NCI-H524 (cell line): ENCODE measurements around the gene SLMAP.
"Not testable (repeated sequence)": the region's sequence is repeated elsewhere in the genome, so short reads cannot be mapped to it uniquely, and the experiment has no call there.

Experiments used
- DNase-seq, 2 experiments: peaks; one replicate each; lab custom pipeline; 2025; lab: John Stamatoyannopoulos, UW

The SLMAP gene

DNA sequence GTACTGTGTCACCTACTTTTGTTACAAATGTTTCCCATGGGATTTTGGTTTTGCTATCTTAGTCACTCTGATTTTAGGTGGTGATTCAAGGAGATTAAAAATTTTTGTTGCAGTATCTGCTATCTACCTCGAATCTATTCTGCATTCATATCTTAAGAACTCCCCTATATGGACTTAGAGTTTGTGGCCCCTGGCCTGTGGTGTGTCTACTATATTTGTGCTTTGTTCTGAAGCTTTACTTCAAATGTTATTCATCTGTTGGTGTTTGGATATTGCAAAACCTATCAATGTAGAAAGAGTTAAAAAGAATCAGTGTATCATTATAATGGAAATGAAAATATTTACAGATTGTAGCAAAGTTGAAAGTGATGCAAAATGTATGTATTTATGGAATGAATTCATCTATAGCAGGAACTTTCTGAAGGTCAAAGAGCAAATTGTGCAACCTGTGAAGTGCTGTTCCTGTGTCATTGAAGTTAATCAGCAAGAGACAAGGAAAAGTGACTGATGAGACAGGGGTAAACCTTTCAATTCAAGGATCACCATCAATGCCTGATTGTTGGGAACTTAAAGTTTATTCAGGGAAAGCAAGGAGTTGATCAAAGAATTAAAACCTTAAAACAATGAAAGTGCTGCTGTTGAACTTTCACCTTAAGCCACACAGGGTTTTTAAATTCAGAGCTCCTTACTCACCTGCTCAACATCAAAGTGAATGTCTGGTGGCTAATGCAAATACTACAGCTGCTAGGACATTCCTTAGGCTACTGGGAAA, 71.0 kb downstream of the SLMAP start:
- no peak for DNase-seq

DNA sequence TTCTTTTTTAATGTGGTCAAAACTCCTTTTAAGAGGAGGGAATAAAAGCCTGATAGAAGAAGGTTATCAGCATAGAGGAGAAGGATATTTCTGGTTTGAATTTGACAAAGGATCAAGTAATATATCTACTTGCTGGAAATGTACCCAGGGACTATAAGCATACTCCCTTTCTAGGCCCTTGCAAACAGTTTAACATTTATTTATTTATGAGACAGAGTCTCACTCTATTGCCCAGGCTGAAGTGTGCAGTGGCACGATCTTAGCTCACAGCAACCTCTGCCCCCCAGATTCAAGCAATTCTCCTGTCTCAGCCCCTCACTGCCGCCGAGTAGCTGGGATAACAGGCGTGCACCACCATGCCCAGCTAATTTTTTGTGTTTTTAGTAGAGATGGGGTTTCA, 71.6 kb downstream of the SLMAP start:
- DNase-seq = no peak

DNA sequence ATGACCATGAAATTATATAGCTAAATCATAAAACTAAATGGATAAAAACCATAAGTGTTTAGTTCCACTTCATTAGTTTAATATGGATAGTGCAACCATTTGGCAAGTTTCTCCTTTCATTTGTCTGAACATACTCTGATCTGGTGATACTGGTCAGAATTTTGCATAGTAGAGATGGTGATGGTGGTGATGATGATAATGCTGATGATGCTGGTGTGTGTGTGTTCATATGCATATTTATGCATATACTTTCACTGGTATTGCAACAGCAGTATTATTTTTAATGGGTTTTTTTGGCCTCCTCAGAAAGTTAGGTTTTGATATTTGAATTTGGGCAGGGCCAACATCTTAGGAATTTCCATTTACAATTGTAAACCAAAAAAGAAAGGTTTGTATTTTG, 76.4 kb downstream of the SLMAP start:
- DNase-seq = no peak

DNA sequence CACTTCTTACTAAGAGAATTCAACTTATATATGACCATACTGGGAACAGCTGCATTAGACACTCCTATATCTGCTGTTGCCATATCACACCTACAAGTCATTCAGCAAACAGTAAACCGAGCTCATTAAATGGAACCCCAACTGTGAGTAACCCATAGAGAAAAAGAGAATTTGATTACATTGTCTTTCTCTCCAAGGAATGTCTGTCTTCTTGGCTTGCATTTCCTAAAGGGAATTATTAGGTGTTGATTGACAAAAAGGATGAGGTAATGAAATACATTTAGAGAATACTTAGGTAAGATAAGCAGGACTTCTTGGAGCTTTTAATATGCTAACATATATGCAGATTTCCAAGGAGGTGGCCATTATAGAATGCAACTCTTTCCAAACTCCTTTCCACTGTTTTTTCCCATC, 76.8 kb downstream of the SLMAP start:
- no peak for DNase-seq

DNA sequence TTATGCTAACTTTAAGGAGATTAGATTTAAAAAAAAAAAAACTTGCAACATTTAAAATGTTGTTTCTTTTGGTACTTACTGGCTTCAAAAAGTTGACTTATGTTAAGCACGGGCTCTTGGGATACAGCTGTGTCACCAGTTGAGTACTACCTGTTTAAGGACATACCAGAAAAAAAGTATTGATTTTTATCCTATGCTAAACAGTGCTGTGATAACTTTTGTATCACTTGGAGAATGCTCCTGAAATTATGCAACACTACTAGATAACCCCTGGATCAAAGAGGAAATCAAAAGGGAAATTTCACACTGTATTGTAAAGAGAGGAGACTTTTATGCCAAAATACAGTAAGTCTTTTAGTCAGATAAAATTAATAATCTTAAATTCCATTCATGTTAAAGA, 77.7 kb downstream of the SLMAP start:
- DNase-seq = no peak

DNA sequence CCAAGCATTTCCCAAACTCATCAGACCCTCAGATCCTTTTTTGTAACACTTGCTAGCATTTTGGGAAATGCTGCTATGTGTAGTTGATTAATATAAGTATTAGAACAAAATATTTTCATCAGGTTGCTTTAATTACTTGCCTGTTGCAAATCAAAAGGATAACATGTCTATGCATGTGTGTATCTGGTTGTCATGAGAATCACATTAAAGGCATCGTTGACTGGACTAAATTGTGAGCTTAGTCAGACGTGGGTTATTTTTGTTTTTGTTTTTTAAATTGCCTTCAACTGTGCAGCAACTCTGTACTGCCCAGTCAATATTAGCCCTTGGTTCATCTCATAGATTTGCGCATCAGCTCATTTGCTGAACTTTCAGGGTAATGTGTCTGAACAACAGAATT, 81.6 kb downstream of the SLMAP start:
- DNase-seq = no peak

DNA sequence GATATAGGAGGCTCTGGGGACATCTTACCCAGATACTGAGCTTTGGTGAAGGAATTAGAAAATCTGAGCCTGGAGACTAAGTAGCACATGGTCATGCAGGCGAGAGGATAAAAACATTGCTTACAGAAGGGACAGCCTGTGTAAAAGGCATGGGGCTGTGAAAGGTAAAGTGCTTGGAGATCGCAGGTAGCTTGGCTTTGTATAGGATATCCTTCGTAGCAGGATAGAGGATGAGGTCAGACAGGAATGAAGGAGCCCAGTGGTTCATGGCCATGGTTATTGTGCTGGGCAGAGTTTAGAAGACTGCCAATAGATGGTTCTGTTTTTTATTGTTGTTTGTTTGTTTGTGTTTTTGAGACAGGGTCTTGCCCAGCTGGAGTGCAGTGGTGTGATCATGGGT, 82.5 kb downstream of the SLMAP start:
- DNase-seq = no peak

DNA sequence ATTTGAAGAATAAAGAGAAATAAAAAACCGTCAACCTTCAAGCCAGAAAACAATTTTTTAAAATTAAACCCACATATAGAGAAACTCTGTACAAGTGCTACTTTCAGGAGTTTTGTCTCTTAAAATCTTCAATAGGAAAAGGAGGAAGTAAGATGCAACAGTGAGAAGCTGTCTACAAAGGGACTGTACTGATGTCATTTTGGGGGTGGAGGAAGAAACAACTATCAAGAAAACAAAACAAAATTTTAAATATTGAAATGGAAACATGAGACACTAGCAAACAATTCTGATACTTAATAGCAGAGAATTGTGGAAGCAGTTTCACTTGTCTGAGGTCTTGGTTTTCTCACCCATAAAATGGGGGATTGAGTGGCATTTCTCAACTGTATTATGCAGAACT, 84.4 kb downstream of the SLMAP start:
- DNase-seq = no peak

DNA sequence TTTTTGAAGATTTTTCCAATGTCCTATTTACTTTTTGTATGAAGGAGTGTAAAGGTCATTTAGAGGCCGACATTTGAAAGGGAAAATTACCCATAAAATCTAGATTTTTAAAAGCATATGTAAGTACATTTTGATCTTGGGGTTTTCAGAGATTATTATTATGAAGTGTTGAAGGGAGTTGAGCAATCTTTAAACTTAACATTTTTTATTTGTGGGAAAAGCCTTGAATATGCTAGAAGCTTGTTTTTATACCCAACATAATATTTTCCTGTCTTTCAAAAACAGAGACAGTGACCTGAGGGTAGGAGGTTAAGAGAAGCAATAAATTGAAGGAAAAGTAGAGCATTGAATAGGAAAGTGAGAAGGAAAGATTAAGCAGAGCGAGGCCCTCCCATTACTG, 85.7 kb downstream of the SLMAP start:
- no peak for DNase-seq

DNA sequence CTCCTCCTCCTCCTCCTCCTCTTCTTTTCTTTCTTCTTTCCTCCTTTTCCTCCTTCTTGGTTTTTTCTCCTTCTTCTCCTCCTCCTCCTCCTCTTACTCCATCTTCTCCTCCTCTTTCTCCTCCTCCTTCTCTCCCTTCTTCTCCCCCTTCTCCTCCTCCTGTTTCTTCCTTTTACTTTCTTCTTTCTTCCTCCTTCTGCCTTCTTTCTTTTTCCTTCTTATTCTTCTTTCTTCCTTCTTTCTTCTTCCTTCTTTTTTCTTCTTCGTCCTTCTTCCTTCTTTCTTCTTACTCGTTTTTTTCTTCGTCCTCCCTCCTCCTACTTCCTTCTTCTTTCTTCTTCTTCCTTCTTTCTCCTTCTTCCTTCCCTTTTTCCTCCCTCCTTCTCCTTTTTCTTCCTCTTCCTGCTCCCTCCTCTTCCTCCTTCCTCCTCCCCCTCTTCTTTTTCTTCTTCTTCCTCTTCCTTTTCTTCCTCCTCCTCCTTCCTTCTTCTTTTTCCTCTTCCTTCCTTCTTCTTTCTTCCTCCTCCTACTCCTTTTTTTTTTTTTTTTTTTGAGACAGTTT, 92.1 kb downstream of the SLMAP start:
- DNase-seq = no peak

DNA sequence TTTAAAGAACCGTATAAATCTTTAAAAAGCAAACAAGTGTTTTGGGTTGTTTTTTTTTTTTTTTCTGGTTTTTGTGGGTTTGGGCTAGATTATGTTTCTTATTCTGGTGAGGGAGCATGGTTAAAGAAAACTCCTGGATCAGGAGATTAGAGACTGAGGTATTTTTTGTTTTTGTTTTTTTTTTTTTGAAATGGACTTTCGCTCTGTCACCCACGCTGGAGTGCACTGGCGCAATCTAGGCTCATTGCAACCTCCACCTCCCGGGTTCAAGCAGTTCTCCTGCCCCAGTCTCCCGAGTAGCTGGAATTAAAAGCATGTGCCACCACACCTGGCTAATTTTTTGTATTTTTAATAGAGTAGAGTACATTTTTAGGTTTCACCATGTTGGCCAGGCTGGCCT, 95.2 kb downstream of the SLMAP start:
- no peak for DNase-seq

DNA sequence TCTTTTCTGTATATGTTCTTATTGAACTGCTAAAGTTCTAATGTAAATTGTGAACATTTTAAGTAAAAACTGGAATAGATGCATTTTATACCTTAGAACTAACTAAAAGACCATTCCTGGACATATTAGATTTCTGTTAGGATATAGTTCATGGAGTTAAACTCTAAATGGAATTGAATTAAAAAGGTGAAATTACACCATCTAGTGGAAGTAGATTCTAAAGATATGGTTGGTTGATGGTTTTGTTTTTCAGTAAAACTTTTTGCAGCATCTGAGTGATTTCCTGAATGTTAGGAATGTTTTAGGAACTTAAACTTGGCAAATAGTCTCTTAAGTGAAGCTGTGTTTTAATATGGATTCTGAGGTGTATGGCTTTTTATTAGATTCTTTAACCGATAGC, 96.8 kb downstream of the SLMAP start:
- DNase-seq = peak in 1 of 2 experiments; percentile 8

DNA sequence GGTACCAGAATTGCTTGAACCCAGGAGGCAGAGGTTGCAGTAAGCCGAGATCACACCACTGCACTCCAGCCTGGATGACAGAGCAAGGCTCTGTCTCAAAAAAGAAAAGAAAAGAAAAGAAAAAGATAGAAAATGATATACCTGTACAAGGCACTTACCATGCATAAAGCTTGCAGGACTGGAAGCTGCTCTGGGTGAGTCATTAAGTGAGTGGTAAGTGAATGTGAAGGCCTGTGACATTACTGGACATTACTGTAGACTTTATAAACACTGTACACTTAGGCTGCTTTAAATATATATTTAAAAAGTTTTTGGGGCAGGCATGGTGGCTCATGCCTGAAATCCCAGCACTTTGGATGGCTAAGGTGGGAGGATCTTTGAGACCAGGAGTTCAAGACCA, 99.2 kb downstream of the SLMAP start:
- DNase-seq = no peak

DNA sequence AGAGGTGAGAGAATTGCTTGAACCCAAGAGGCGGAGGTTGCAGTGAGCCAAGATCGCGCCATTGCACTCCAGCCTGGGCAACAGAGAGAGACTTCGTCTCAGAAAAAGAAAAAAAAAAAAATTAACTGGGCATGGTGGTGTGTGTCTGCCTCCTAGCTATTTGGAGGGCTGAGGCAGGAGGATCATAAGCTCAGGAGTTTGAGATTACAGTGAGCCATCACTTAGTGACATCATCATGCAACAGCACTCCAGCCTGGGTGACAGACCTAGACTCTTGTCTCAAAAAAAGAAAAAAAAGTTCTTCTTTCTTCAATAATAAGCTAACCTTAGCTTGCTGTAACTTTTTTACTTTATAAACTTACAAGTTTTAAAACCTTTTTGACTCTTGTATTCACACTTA, 99.8 kb downstream of the SLMAP start:
- no peak for DNase-seq

DNA sequence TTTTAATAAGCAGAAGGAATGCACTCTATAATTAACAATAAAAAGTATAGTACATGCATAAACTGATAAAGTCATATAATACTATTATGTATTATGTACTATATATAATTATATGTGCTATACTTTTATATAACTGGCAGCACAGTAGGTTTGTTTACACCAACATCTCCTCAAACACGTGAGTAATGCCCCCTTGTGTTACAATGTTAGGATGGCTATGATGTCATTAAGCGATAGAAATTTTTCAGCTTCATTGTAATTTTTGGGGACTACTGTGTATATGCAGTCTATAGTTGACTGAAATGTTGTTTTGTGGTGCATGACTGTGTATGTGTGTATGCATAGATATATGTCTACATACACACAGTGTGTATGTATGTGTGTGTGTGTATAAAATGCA, 100.6 kb downstream of the SLMAP start:
- peak in 1 of 2 experiments; percentile 3 for DNase-seq

DNA sequence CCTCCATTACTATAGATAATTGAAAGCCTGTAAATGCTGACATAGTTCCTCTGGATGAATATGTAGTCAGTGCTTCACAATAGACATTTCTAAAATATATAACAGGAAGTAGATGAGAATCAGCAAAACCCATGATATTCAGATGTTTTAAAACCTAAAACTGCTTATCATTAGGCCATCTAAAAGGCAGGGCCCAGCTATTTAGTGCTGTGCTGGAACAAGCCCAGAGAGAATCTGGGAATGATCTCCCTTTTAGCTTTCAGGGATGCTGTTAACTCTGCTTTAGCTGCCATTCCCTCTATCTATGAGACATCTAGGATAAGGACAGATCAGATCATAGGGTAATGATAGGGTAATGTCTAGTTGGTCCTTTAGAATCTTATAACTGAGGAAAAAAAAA, 106.8 kb downstream of the SLMAP start:
- DNase-seq = no peak

DNA sequence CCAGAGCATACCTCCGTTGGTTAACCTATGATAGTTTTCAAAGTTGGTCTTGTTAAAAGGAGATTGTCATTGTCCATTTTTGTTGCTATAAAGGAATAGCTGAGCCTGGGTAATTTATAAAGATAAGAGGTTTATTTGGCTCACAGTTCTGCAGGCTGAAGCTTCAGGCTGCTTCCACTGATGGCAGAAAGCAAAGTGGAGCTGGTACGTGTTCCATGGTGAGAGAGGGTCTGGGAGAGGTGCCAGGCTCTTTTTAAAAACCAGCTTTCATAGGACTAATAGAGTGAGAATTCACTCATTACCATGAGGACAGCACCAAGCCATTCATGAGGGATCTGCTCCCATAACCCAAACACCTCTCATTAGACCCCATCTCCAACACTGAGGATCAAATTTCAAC, 107.3 kb downstream of the SLMAP start:
- DNase-seq = no peak

DNA sequence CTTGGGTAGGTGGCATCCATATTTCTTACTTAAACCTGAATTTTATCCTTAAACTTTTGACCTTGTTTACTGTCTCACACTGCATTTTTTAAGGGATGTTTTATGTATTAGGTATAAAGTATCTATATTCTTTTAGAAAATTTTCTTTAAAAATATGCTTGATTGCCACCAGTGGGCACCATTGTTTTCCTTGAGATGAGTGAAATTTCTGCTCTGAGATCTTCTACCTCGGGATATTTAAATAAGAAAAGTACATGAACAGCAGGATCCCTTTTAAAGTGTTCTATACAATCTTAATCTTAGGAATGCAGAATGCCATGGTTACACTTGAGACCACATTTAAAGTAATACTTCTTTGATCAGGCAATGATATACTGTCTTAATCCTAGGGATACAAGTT, 108.7 kb downstream of the SLMAP start:
- peak in 1 of 2 experiments; percentile 3 for DNase-seq

DNA sequence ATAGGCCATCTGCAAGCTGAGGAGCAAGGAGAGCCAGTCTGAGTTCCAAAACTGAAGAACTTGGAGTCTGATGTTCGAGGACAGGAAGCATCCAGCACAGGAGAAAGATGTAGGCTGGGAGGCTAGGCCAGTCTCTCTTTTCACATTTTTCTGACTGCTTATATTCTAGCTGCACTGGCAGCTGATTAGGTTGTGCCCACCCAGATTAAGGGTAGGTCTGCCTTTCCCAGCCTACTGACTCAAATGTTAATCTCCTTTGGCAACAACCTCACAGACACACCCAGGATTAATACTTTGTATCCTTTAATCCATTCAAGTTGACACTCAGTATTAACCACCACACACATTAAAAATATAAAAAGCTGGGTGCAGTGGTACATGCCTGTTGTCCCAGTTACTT, 113.0 kb downstream of the SLMAP start:
- peak in 1 of 2 experiments; percentile 3 for DNase-seq

DNA sequence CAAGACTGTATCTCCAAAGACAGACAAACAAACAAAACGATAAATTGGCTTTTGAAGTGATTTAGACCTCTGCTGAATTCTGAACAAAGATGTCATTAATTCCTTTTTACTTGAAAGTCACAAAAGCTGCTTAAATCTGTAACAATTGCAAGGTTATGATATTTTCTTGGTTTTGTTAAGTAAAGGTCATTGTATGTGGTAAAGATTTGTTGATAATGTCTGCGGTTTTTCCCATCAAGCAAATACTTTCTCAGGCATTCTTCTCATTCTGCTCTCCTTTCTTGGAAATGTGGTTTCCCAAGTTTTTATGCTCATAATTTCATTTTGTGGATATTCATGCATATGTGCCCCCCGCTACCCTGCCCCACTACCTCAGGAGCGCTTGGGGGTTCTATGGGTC, 116.5 kb downstream of the SLMAP start:
- no peak for DNase-seq

DNA sequence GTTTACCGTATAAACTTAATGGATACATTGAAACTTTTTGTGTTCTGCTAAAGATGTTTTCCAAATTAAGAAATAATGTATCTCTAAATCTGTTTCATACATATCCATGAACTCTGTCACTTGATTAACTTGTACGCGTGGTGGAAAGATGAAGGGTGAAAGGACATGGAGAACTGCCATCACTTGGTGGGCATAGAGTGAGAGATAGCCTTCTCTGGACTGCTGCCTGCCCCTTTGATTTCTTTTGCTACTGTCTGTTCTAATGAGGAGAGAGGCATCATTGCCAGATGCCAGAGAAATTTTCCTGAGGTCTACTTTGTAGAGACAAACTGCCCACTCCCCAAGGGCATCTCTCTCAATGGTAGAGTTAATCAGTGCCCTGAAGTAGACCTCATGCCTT, 120.5 kb downstream of the SLMAP start:
- no peak for DNase-seq

DNA sequence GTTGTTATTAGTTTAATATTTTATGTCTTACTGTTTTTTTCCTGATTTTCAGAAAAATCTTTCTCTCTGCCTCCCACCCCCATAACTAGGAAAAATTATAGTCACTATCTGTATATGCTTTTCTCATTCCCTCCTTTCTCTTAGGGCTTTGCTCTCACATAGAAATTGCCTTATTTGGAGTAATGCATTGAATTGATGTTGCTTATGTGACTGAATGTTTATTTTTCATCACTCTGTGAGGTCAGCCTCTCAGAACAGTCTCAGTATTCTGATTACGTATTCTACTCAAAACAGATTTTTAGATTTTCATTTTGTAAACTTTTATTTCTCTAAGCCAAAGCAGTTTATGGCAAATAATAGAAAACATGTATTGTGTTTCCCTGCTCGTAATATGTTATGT, 121.0 kb downstream of the SLMAP start:
- DNase-seq = no peak

DNA sequence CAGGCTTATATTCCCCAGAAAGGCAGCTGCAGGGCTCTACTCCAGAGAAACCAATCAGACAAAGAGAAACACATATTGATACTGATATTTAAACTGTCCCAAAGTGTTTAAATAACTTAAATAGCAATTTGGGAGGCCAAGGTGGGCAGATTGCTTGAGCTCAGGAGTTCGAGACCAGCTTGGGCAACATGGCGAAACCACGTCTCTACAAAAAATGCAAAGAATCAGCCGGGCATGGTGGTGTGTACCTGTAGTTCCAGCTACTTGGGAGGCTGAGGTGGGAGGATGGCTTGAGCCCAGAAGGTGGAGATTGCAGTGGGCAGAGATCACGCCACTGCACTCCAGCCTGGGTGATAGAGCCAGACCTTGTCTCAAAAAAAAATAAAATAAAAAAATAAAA, 128.3 kb downstream of the SLMAP start:
- DNase-seq = not testable (repeated sequence)

DNA sequence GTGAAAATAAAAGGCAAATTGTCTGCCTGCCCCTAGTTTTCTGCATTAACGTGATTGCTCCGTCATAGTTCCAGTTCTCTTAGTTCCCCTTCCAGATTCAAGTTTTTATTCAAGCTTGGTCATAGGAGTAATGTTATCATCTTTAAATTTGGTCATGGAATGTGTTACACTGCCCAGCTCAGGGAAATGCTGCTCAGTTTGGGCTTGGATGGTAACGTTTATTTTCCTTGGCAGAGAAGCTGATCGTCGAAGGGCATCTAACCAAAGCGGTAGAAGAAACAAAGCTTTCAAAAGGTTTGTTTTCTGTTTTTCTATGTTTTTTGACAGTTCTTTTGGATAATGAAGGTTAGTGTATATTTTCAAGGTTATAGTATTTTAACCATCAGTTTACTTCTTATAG, 133.7 kb downstream of the SLMAP start:
- no peak for DNase-seq
